Measurements from ENCODE around the gene ZNF275. TPM values are rescaled to one million over a fixed set of nuclear protein-coding genes. Genes with fewer than 3 reads are reported as not detected.

Gene ZNF275
- total and polyA plus RNA-seq, 2 of the 8 experiments (the other 6 are each of a cell fraction or from before 2014, with no cell fraction given) = 8.2 to 9.1 TPM

DNA sequence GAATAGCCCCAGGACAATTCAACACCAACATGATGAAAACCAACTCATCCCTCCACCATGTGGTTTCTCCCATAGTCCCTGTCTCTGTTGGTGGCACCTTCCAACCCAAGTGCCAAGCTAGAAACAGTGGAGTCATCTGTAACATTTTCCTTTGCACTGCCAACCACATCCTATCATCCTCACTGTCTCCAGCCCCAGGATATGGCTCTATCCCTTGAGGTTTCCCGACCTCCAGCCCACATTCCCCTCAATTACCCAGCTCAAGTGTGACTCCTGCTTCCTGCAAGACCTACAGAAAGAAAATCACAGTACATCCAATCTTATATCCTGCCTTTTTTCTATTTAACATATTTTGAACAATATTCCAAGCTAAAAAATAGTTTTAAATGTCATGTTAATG is 36.6 kb upstream of the ZNF275 start (continued):
- TF ChIP-seq, protein P1, sequence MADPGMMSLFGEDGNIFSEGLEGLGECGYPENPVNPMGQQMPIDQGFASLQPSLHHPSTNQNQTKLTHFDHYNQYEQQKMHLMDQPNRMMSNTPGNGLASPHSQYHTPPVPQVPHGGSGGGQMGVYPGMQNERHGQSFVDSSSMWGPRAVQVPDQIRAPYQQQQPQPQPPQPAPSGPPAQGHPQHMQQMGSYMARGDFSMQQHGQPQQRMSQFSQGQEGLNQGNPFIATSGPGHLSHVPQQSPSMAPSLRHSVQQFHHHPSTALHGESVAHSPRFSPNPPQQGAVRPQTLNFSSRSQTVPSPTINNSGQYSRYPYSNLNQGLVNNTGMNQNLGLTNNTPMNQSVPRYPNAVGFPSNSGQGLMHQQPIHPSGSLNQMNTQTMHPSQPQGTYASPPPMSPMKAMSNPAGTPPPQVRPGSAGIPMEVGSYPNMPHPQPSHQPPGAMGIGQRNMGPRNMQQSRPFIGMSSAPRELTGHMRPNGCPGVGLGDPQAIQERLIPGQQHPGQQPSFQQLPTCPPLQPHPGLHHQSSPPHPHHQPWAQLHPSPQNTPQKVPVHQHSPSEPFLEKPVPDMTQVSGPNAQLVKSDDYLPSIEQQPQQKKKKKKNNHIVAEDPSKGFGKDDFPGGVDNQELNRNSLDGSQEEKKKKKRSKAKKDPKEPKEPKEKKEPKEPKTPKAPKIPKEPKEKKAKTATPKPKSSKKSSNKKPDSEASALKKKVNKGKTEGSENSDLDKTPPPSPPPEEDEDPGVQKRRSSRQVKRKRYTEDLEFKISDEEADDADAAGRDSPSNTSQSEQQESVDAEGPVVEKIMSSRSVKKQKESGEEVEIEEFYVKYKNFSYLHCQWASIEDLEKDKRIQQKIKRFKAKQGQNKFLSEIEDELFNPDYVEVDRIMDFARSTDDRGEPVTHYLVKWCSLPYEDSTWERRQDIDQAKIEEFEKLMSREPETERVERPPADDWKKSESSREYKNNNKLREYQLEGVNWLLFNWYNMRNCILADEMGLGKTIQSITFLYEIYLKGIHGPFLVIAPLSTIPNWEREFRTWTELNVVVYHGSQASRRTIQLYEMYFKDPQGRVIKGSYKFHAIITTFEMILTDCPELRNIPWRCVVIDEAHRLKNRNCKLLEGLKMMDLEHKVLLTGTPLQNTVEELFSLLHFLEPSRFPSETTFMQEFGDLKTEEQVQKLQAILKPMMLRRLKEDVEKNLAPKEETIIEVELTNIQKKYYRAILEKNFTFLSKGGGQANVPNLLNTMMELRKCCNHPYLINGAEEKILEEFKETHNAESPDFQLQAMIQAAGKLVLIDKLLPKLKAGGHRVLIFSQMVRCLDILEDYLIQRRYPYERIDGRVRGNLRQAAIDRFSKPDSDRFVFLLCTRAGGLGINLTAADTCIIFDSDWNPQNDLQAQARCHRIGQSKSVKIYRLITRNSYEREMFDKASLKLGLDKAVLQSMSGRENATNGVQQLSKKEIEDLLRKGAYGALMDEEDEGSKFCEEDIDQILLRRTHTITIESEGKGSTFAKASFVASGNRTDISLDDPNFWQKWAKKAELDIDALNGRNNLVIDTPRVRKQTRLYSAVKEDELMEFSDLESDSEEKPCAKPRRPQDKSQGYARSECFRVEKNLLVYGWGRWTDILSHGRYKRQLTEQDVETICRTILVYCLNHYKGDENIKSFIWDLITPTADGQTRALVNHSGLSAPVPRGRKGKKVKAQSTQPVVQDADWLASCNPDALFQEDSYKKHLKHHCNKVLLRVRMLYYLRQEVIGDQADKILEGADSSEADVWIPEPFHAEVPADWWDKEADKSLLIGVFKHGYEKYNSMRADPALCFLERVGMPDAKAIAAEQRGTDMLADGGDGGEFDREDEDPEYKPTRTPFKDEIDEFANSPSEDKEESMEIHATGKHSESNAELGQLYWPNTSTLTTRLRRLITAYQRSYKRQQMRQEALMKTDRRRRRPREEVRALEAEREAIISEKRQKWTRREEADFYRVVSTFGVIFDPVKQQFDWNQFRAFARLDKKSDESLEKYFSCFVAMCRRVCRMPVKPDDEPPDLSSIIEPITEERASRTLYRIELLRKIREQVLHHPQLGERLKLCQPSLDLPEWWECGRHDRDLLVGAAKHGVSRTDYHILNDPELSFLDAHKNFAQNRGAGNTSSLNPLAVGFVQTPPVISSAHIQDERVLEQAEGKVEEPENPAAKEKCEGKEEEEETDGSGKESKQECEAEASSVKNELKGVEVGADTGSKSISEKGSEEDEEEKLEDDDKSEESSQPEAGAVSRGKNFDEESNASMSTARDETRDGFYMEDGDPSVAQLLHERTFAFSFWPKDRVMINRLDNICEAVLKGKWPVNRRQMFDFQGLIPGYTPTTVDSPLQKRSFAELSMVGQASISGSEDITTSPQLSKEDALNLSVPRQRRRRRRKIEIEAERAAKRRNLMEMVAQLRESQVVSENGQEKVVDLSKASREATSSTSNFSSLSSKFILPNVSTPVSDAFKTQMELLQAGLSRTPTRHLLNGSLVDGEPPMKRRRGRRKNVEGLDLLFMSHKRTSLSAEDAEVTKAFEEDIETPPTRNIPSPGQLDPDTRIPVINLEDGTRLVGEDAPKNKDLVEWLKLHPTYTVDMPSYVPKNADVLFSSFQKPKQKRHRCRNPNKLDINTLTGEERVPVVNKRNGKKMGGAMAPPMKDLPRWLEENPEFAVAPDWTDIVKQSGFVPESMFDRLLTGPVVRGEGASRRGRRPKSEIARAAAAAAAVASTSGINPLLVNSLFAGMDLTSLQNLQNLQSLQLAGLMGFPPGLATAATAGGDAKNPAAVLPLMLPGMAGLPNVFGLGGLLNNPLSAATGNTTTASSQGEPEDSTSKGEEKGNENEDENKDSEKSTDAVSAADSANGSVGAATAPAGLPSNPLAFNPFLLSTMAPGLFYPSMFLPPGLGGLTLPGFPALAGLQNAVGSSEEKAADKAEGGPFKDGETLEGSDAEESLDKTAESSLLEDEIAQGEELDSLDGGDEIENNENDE (IDR thresholded peaks at IDR 0.05; ENCODE audit: insufficient replicate concordance, low read length) = no peak
- TF ChIP-seq KDM1A (IDR thresholded peaks at IDR 0.05; ENCODE audit: borderline replicate concordance, low read length) (no peak), RBBP5 (IDR thresholded peaks at IDR 0.05; ENCODE audit: borderline replicate concordance, low read depth, low read length) (no peak), FOSL1 (IDR thresholded peaks at IDR 0.05; ENCODE audit: insufficient read depth, low read depth, low read length) (no peak), MAFK (IDR thresholded peaks at IDR 0.05; ENCODE audit: low read depth, low read length) (no peak), TEAD4 (IDR thresholded peaks at IDR 0.05; ENCODE audit: low read depth, low read length) (no peak), SRF (IDR thresholded peaks at IDR 0.05; ENCODE audit: low read depth, low read length) (no peak)
- TF ChIP-seq, protein P2, sequence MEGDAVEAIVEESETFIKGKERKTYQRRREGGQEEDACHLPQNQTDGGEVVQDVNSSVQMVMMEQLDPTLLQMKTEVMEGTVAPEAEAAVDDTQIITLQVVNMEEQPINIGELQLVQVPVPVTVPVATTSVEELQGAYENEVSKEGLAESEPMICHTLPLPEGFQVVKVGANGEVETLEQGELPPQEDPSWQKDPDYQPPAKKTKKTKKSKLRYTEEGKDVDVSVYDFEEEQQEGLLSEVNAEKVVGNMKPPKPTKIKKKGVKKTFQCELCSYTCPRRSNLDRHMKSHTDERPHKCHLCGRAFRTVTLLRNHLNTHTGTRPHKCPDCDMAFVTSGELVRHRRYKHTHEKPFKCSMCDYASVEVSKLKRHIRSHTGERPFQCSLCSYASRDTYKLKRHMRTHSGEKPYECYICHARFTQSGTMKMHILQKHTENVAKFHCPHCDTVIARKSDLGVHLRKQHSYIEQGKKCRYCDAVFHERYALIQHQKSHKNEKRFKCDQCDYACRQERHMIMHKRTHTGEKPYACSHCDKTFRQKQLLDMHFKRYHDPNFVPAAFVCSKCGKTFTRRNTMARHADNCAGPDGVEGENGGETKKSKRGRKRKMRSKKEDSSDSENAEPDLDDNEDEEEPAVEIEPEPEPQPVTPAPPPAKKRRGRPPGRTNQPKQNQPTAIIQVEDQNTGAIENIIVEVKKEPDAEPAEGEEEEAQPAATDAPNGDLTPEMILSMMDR (IDR thresholded peaks at IDR 0.05; ENCODE audit: control extremely low read depth in 1 of 3, insufficient read depth in 1 of 3, low read depth in 1 of 3, low read length in 3 of 3) = no peak

All from H1 (cell line).